NCI-H2081 (cell line): ENCODE data around the gene APPBP2.
A peak's percentile ranks its signal among the peaks of the same experiment; 100 is the strongest.
"Not testable (repeated sequence)": the region's sequence is repeated elsewhere in the genome, so short reads cannot be mapped to it uniquely, and the experiment has no call there.

Experiments
- DNase-seq, 2 experiments: peaks; one replicate each; lab custom pipeline; 2025; lab: John Stamatoyannopoulos, UW

APPBP2 gene

GRCh38 chr17:60525685-60526514 lies at the start of gene APPBP2:
Gene APPBP2, minus strand, starts transcription at chr17:60526242. Its CDS starts 311 bp downstream, at chr17:60525931.
- peak; percentile 83 to 87 for DNase-seq

- no peak for DNase-seq
Measured at GRCh38 chr17:60573236-60574051, 47.4 kb upstream of the APPBP2 start.

GRCh38 chr17:60565233-60565632 lies 39.2 kb upstream of the APPBP2 start:
- DNase-seq = no peak

- no peak for DNase-seq
Measured at GRCh38 chr17:60563743-60564142, 37.7 kb upstream of the APPBP2 start.

GRCh38 chr17:60562421-60562820 lies 36.4 kb upstream of the APPBP2 start:
- no peak for DNase-seq

GRCh38 chr17:60560860-60561257 lies 34.8 kb upstream of the APPBP2 start:
- DNase-seq = no peak

GRCh38 chr17:60559995-60560859 lies 34.2 kb upstream of the APPBP2 start:
- no peak for DNase-seq

- DNase-seq = no peak
Measured at GRCh38 chr17:60559659-60559994, 33.6 kb upstream of the APPBP2 start.

GRCh38 chr17:60557805-60558204 lies 31.8 kb upstream of the APPBP2 start:
- peak in 1 of 2 experiments; percentile 40 for DNase-seq

- no peak for DNase-seq
Measured at GRCh38 chr17:60555786-60556185, 29.7 kb upstream of the APPBP2 start.

GRCh38 chr17:60554377-60554788 lies 28.3 kb upstream of the APPBP2 start:
- DNase-seq = no peak

GRCh38 chr17:60552255-60552654 lies 26.2 kb upstream of the APPBP2 start:
- not testable (repeated sequence) for DNase-seq

GRCh38 chr17:60548990-60549389 lies 22.9 kb upstream of the APPBP2 start:
- no peak for DNase-seq

GRCh38 chr17:60545465-60546191 lies 19.6 kb upstream of the APPBP2 start:
- DNase-seq = no peak

GRCh38 chr17:60542071-60542470 lies 16.0 kb upstream of the APPBP2 start:
- no peak for DNase-seq

GRCh38 chr17:60540460-60540859 lies 14.4 kb upstream of the APPBP2 start:
- DNase-seq = no peak

- DNase-seq = no peak
Measured at GRCh38 chr17:60539807-60540206, 13.8 kb upstream of the APPBP2 start.

GRCh38 chr17:60538726-60539125 lies 12.7 kb upstream of the APPBP2 start:
- DNase-seq = no peak

GRCh38 chr17:60535382-60536279 lies 9.6 kb upstream of the APPBP2 start:
- DNase-seq = no peak

GRCh38 chr17:60534613-60535157 lies 8.6 kb upstream of the APPBP2 start:
- DNase-seq = no peak
